NCI-H748 treated with DMSO at 0.1 percent for 48 hours (cell line): ENCODE results near the gene ZNF23.

Experiments used
- DNase-seq: peaks from one replicate; lab custom pipeline; 2025; lab: John Stamatoyannopoulos, UW

ZNF23 gene

DNA sequence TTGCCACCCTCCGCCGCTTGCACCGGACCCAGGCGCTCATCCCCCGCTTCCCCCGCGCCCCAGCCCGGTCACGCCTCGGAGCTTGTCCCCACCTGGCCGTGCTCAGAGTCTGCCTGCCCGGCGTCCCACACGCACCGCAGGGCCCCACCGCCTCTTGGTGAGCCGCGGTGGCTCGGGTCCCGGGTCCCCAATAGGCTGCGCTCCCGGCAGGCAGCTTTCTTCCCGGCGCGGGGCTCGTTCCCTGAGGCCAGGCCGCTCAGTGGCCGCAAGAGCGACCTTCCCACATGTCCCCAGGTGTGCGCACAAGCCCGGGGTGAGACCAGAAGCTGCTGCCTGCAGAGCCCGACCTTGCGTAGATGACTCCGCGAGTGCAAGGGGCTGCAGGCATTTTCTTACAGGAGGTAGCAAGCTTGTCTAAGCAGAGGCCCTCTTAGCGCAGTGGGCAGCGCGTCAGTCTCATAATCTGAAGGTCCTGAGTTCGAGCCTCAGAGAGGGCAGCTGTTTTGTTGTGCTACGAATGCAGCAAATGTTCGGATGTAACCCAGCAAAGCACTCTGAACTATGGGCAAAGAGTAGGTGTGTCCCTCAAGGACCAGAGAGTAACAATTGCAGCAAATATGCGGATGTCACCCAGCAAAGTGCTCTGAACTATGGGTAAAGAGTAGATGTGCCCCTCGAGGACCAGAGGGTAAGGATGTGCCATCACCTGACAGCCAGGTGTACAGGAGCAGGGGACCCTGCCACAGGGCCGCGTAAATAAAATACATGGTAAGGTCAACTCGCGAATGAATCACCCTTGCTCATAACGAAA lies 35.8 kb downstream of the ZNF23 start:
- peak; percentile 65 for DNase-seq

DNA sequence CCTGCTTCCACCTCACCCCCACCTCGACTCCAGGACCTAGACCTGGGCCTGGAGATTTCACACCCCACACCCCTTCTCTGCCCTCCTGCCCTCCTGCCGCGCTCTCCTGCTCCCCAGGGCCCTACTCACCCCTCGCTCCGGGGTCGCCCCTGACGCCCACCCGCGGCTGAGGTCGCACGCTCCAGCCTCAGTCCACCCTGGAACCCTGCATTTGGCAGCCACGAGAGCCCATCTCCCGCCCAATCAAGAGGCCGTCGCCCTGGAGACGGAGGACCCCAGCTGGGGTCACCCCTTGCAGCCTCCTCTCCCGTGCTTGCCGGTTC lies 36.3 kb downstream of the ZNF23 start:
- DNase-seq, result peak; percentile 1

DNA sequence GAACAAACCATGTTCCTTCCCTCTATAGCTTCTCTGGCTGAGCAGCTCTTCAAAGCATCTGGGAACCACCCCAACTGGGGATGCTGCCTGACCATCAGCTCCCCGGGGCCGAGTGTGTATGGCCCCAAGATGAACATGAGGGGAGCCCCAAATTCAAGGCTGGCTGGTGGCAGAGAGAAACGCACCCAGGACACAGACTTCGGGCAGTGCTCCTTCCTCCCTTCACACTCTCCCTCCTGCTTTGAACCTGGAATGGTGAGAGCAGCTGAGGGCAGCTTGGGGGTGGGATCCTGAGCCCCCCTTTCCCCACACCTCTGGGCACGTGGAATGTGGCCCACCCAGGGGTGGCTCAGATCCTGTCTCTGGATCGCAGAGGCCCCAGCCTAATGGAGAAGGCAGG lies 37.4 kb downstream of the ZNF23 start:
- DNase-seq, result no peak

DNA sequence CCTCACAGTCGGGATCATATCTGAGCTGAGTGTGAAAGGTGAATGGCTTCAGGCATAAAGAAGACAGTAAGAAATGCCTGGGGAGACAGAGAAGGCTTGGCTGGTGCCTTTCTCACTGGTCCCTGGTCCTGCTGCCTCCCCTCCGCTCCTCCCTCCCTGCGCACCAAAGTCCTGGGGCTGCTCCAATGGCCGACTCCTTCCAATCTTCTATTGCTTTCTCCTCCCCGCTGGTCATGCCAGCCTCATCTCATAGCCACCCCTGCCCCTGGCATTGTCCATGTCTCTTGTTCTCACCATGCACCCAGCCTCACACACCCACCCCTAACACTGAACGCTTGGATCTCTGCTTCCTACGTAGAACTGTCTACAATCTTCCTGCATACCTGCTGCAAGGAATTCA lies 38.2 kb downstream of the ZNF23 start:
- no peak for DNase-seq

DNA sequence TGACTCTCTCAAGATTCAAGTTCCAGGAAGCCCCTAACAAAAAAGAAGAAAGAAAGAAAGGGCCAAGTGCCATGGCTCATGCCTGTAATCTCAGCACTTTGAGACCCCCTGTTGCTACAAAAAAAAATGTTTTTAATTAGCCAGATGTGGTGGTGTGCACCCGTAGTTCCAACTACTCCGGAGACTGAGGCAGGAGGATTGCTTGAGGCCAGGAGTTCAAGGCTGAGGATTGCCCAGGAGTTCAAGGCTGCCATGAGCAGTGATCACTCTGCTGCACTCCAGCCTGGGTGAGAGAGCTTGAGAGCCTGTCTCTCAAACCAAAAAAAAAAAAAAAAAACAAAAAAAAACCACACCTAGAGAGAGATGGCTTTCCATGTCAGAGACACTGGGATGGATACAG lies 39.0 kb downstream of the ZNF23 start:
- DNase-seq, result no peak

DNA sequence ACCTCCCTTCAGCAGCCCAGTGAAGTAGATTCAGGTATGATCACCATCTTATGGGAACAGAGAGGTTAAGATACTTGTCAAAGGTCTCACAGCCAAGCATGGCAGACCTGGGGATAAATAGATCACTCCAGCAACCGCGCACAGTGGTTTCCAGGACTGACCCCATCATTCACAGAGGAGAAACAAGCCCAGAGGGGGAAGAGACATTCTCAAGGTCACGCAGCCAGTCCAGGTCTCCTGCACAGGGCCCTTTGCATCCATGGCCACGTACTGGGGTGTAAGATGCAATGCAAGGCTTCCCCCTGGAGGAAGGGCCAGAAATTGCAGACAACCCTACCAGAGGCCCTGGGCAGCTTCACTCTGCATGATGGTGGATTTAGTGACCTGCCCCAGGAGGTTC lies 40.1 kb downstream of the ZNF23 start:
- no peak for DNase-seq

DNA sequence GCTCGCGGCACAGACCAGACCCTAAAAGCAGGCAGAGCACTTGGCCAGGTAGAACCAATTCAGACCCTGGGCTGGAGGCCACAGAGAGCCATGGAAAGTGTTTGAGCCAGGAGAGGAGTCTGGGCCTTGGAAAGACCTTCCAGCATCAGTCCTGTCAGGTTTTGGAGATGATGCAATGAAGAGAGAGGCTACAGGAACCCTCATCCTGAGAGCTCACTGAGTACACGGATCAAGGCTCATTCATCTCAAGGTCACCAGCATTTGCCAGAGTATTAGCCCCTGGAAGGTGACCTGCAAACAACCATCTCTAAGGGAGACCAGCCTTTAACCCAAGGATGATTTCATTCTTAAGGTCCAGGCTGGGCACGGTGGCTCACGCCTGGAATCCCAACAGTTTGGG lies 48.0 kb downstream of the ZNF23 start:
- no peak for DNase-seq

DNA sequence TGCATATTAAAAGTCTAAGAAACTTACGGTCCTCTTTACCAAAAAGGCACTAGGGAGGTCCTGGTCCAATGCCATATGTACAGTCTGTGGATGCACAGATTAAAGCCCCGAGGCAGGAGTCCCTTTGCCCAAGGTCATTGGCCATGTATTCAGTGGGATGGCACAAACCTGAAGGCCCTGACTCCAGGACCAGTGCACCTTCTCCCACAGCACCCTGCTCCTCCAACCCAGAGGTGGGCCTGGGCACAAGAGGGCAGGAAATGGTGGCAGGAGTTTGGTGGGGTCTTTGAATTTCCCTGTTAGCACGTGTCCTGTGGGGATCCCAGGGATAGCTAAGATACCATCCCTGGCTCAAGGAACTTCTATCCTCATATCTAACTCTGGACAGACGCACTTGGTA lies 48.7 kb downstream of the ZNF23 start:
- DNase-seq, result no peak

DNA sequence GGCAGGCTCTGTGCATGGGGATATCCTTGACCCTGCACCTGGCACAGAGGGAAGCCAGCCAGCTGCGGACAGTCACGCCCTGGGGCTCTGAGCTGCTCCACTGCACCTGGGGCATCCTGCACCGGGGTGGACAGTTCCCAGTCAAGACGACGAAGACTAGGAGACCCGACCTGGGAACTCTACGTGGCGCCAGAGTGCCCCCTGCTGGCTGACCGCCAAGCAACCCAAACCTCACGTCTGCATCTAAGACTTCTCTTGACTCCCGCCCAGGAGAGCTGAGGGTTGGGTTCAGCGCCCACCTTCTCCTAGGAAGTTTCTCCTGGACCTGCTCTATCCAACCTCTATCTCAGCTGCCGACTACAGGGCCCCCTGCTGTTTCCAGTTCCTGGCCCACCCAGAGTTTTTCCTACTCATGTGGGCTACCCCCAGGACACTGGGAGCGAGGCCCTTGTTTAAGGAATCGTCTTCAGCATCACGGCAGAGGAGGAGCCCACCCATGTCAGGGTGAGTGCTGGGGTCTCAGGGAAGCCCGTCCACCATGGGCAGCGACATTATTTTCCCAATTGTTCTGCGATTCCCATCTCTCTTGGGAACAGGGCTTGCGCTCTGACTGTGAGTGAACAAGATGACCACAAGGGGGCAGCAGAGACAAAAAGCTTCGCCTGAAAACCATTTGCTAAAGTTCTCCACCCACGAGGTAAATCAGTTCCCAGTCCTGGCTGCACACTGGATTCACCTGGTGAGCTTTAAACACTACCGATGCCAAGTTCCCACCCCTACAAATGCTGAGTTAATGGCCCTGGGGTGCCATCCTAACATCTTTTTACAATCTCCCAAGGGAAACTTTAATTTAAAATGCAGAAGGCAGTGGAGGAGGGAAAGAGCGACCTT lies 49.5 kb downstream of the ZNF23 start:
- peak; percentile 26 for DNase-seq

DNA sequence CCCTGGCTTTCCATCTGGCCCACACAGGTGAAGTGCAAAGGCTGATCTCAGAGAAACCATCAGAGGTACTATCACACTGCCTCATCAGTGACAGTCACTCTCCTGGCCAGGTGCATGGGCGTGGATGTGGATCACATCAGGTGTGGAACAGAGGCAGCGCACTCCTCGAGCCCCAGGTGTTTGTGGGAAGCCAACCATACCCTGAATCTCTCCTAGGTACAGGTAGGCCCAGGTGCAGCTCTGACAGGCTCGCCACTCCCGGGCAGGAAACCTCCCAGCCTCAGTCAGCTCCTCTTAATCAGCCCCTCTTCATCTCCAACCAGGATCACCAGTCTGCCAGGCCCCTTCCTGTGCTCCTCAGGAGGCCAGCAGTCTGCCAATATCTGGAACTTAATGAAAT lies 51.9 kb downstream of the ZNF23 start:
- DNase-seq, result no peak

DNA sequence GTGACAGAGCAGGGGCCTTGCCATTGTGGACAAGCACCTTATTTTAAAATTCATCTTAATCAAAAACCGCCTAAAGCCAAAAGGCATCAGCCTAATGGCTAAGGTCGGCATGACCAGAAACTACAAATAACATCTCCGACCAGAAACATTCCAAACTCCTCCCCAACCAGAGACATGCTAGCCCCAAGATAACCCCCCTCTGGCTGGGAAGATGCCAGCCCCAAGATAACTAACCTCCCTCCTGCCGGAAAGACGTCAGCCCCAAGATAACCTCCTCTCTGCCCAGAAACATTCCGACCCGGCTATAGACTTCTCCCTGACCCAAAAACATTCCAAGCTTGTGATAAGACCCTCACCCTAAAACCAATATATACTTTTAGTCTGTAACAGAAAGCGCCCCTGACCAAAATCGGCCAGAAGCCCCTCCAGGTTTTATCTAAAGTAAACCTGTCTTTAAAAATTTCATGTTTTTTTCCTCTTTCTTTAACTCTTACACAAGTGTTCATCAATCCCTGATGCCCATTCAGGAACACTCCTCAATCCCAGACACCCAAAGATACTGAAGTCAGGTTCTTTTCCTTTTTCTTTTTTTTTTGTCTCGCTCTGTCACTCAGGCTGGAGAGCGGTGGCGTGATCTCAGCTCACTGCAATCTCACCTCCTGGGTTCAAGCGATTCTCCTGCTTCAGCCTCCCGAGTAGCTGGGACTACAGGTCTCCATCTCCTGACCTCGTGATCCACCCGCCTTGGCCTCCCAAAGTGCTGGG lies 52.9 kb downstream of the ZNF23 start:
- no peak for DNase-seq

DNA sequence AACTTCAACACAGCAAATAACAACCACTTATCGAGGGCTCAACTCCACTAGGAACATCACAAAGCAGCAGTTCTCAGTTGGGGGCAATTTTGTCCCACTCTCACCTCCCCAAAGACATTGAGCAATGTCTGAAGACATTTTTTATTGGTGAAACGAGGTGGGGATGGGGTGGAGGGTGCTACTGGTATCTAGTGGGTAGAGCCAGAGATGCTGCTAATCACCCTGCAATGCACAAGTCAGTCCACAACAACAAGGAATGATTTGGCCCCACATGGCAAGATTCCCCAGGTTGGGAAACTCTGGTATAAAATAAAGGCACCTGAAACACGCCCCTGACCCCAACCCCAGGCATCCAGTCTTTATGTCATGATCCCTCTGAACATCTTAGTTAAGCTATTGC lies 53.5 kb downstream of the ZNF23 start:
- no peak for DNase-seq

DNA sequence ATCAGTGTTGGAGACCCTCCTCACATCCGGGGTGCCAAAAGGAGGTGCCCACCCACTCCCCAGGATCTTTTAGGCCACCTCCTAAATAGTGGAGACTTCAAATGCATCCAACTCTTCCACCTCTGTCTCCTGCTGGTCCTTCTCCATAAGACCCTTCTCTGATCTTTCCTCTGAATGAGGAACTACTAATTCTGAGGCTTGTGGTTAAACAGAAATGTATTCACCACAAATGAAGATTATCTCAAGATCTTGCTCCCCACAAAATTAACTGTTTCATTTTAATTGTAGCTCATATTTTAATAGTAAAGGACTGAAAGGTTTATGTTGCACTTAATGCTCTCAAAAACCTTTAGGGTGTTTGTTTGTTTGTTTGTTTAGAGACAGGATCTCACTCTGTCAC lies 54.3 kb downstream of the ZNF23 start:
- DNase-seq, result no peak

DNA sequence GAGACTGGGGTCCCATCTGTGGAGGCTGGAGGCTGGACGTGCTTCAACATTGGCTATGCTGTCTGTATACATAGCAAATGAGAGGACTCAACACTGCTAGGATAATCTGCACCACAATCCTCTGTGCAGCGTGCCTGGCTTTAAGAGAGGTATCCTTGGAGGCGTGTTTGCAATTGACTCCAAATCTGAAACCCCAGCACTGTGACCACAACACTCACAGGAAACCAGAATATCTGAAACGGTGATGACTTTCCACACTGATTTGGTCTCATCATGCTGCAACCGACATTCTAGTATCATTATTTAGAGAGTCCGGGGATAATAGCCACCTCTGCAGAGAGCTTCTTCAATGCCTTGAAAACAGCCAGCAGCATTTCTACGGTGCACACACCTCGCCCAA lies 55.3 kb downstream of the ZNF23 start:
- no peak for DNase-seq

DNA sequence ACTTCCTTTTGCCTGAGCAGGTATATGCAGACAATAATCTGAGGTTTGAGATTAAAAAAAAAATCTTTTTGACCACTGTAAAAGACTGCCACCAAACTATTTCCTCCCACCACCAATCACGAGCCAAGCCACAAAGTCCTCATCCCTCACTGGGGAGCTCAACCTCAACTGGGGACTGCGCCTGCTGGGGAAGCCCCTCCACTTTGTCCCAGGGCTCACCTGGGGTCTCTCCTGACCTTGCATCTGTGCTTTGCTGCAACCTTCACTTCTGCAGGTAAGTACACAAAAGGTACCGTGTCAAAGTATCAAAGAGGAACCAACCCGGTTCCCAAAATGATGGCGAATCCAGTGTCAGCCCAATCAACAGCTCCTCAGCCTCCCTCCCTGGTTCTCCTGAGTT lies 55.7 kb downstream of the ZNF23 start:
- no peak for DNase-seq

DNA sequence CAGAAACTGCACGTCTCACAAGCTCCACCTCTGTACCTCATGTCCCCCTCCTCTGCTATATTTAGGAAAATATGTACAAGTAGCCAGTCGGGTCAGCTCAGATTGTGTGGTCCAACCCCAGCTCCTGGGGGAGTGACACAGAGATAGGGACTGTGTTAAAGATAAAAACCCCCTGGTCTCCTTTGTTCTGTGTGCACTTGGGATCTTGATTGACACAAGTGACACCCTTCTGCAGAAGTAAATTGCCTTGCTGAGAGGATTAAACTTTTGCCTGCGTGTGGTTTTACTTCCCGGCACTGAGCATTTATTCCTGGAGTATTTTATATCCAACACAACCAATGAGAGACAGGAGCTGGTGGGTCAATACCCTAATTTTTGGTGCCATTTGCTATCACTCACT lies 57.7 kb downstream of the ZNF23 start:
- no peak for DNase-seq

DNA sequence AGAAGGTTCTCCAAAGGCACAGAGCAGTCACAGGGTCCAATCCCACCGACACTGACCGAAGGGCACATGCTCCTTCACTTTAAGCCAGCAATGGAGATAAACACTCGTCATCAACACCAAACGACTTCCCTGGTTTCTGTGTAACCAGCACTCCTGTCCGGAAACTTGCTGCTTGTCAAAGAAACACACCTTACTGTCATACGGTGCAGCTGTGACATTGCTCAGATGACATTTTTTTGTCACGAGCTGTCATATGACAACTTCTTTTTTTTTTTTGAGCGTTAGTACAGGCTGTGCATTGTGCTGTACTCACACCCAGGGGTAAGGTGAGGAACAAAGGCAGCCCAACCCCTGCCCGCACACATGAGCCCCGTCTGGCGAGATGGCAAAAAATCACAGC lies 59.4 kb downstream of the ZNF23 start:
- DNase-seq, result no peak

DNA sequence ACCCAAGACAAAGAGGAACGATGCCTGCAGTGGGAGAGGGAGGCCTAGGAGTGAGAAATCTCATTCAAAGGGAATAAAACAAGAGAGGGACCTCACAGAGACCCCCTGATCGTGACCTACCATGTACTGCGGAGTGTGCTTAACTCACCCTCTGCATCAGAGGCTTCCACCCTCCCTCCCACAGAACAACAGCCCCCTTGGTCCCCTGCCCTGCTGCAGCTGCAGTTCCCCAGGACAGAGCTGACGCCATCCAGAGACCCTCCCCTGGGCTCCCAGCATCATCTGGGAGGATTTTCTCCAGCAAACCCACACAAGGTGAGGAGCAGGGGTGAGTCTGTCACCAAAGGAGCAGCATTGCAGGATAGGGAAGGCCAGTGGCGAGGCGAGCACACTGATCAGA lies 60.0 kb downstream of the ZNF23 start:
- no peak for DNase-seq

DNA sequence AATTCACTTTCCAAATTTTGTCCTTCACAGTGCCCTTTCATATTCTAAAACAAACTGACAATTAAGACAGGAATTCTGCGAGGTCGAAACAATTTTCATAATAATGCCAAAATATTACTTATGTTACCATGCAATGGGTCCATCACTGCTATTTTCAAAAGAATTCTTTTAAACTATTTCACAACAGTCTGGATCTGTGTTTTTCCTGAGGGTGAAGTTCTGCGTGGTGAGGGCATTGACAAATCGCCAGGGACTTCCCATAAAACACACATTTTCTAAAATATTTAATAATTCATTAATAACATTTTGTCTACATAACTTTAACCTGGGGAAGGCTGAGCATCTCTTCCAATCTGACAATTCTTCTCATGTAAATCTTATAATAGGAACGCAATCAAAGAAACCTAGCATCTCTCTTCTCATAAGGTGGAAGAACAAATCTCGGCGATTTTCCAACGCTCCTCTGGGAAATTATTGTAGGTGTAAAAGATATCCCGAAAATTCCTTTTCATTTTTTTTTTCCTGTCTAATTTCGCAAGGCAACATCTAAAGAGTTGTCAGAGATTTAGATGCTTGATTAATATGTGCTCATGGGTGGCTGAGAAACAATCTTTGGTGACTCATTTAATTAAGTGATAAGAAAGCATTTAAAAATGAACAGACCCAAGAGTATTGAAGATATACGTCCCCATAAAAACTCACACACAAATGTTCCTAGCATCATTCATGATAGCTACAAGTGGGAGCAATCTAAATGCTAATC lies 62.1 kb downstream of the ZNF23 start:
- no peak for DNase-seq
